Mesendoderm (in vitro differentiated cells): ENCODE results near the gene TRIM8.

ENCODE experiments used
- DNase-seq: peaks from one replicate; pipeline ENCODE4 v3.0.0; 2013
- H2AK5ac ChIP-seq: 2 replicates; pipeline ENCODE4 v1.6.1; 2013; ENCODE audit warnings: low read length, inconsistent platforms
- H2BK120ac ChIP-seq: 2 replicates; pipeline ENCODE4 v1.6.1; 2013; ENCODE audit warnings: low read depth, mild to moderate bottlenecking, low read length, moderate library complexity, mixed read lengths
- H2BK15ac ChIP-seq: replicated peaks from 2 replicates; pipeline ENCODE4 v1.6.1; 2013; ENCODE audit warnings: low read depth, mild to moderate bottlenecking, moderate library complexity
- H2BK5ac ChIP-seq: 2 replicates; pipeline ENCODE4 v1.6.1; 2013; ENCODE audit warnings: low read length, inconsistent platforms
- H3K18ac ChIP-seq: 2 replicates; pipeline ENCODE4 v1.6.1; 2013; ENCODE audit warnings: mild to moderate bottlenecking, low read length, mixed read lengths
- H3K23ac ChIP-seq: one replicate; pipeline ENCODE4 v1.6.1; 2013; ENCODE audit warnings: low read length
- H3K27ac ChIP-seq: 2 replicates; pipeline ENCODE4 v1.5.1; 2013; ENCODE audit warnings: low read depth, mild to moderate bottlenecking, inconsistent platforms, low read length, moderate library complexity
- H3K27me3 ChIP-seq: 2 replicates; pipeline ENCODE4 v1.6.1; 2013; ENCODE audit warnings: low read length, control low read depth, mild to moderate bottlenecking, inconsistent platforms; ENCODE audit not compliant: insufficient read depth, poor library complexity
- H3K36me3 ChIP-seq: 2 replicates; pipeline ENCODE4 v1.6.1; 2013; ENCODE audit warnings: low read length, inconsistent platforms; ENCODE audit not compliant: control insufficient read depth, insufficient read depth
- H3K4ac ChIP-seq: one replicate; pipeline ENCODE4 v1.6.1; 2013; ENCODE audit warnings: low read depth, mild to moderate bottlenecking, low read length, moderate library complexity
- H3K4me1 ChIP-seq: 2 replicates; pipeline ENCODE4 v1.6.1; 2013; ENCODE audit warnings: low read depth, low read length, inconsistent platforms; ENCODE audit not compliant: control insufficient read depth
- H3K4me2 ChIP-seq: 2 replicates; pipeline ENCODE4 v1.6.1; 2013; ENCODE audit warnings: low read length
- H3K4me3 ChIP-seq: 2 replicates; pipeline ENCODE4 v1.5.1; 2013; ENCODE audit warnings: mild to moderate bottlenecking, low read length
- H3K56ac ChIP-seq: one replicate; pipeline ENCODE4 v1.6.1; 2013; ENCODE audit warnings: low read length
- H3K79me1 ChIP-seq: 2 replicates; pipeline ENCODE4 v1.6.1; 2013; ENCODE audit warnings: low read length, inconsistent platforms
- H3K79me2 ChIP-seq: 2 replicates; pipeline ENCODE4 v1.6.1; 2013; ENCODE audit warnings: mild to moderate bottlenecking, low read length; ENCODE audit not compliant: control insufficient read depth, insufficient read depth
- H3K9ac ChIP-seq: 2 replicates; pipeline ENCODE4 v1.6.1; 2013; ENCODE audit warnings: low read length, inconsistent platforms
- H4K5ac ChIP-seq: one replicate; pipeline ENCODE4 v1.6.1; 2013; ENCODE audit warnings: low read length
- H4K8ac ChIP-seq: one replicate; pipeline ENCODE4 v1.6.1; 2013; ENCODE audit warnings: low read depth, mild to moderate bottlenecking, control low read depth, low read length, moderate library complexity
- WGBS: extraction: QIAGEN DNeasy Blood & Tissue Kit; methylation state at CpG from one replicate; pipeline ENCODE4 v1.1.7; 2013; ENCODE audit warnings: low lambda C conversion rate, missing lambda C conversion rate; ENCODE audit not compliant: insufficient coverage; ENCODE audit errors: extremely low coverage; 5-methylcytosine and 5-hydroxymethylcytosine counted together

TRIM8 gene

GRCh38 chr10:102652170-102652916 lies 8.1 kb downstream of the TRIM8 start:
- H3K4ac ChIP-seq, result no peak overlapping the region
- no peak overlapping the region for H3K9ac ChIP-seq
- H3K18ac ChIP-seq, result no peak overlapping the region
- no peak overlapping the region for H4K5ac ChIP-seq
- no peak overlapping the region for H2BK5ac ChIP-seq
- no peak overlapping the region for H2BK15ac ChIP-seq
- H3K36me3 ChIP-seq, result peaks cover 1% of the 10 kb centered on the region
- H3K56ac ChIP-seq, result no peak overlapping the region
- H3K27me3 ChIP-seq, result no peaks in the 10 kb centered on the region
- no peak overlapping the region for H2BK120ac ChIP-seq
- no peak overlapping the region for H2AK5ac ChIP-seq
- peaks cover 28% of the 10 kb centered on the region for H3K79me1 ChIP-seq
- H3K4me3 ChIP-seq, result no peak overlapping the region
- no peak for DNase-seq
- H3K23ac ChIP-seq, result no peak overlapping the region
- H3K4me2 ChIP-seq, result no peak overlapping the region
- H3K4me1 ChIP-seq, result peaks cover 6% of the 10 kb centered on the region
- no CpG with 5 or more reads among the region's 12 CpGs for WGBS
- no peak overlapping the region for H4K8ac ChIP-seq
- H3K79me2 ChIP-seq, result peaks cover 45% of the 10 kb centered on the region
- no peak overlapping the region for H3K27ac ChIP-seq

GRCh38 chr10:102653060-102653459 lies 8.8 kb downstream of the TRIM8 start:
- Histone ChIP-seq H3K79me1 (peaks cover 26% of the 10 kb centered on the region), H3K4me2 (no peak overlapping the region), H3K27ac (no peak overlapping the region), H2BK5ac (no peak overlapping the region), H3K18ac (no peak overlapping the region), H3K79me2 (peaks cover 38% of the 10 kb centered on the region), H4K5ac (no peak overlapping the region), H3K4ac (no peak overlapping the region), H3K36me3 (peaks cover 1% of the 10 kb centered on the region), H3K4me3 (no peak overlapping the region), H4K8ac (no peak overlapping the region), H2BK120ac (no peak overlapping the region), H3K56ac (no peak overlapping the region), H3K23ac (no peak overlapping the region), H3K9ac (no peak overlapping the region), H2AK5ac (no peak overlapping the region), H3K27me3 (no peaks in the 10 kb centered on the region), H2BK15ac (no peak overlapping the region), H3K4me1 (peaks cover 6% of the 10 kb centered on the region)
- WGBS, result no CpG with 5 or more reads among the region's 1 CpG
- DNase-seq, result no peak

GRCh38 chr10:102654566-102654965 lies 10.3 kb downstream of the TRIM8 start:
- Histone ChIP-seq H3K27me3 (no peaks in the 10 kb centered on the region), H3K27ac (no peak overlapping the region), H3K18ac (no peak overlapping the region), H3K56ac (no peak overlapping the region), H4K5ac (no peak overlapping the region), H2BK120ac (no peak overlapping the region), H3K79me1 (peaks cover 15% of the 10 kb centered on the region), H3K9ac (no peak overlapping the region), H3K4me3 (no peak overlapping the region), H4K8ac (no peak overlapping the region), H3K4ac (no peak overlapping the region), H2AK5ac (no peak overlapping the region), H2BK5ac (no peak overlapping the region), H2BK15ac (no peak overlapping the region), H3K79me2 (peaks cover 23% of the 10 kb centered on the region), H3K36me3 (peaks cover 1% of the 10 kb centered on the region), H3K4me1 (peaks cover 4% of the 10 kb centered on the region), H3K23ac (no peak overlapping the region), H3K4me2 (no peak overlapping the region)
- WGBS, result no CpG with 5 or more reads among the region's 7 CpGs
- no peak for DNase-seq

GRCh38 chr10:102654969-102655368 lies 10.7 kb downstream of the TRIM8 start:
- H4K5ac ChIP-seq, result no peak overlapping the region
- H3K79me2 ChIP-seq, result peaks cover 22% of the 10 kb centered on the region
- H3K4me2 ChIP-seq, result no peak overlapping the region
- peaks cover 2% of the 10 kb centered on the region for H3K4me1 ChIP-seq
- WGBS, result no CpG with 5 or more reads among the region's 12 CpGs
- no peak overlapping the region for H2BK5ac ChIP-seq
- no peak overlapping the region for H3K56ac ChIP-seq
- H4K8ac ChIP-seq, result no peak overlapping the region
- no peak overlapping the region for H2BK120ac ChIP-seq
- H3K79me1 ChIP-seq, result peaks cover 14% of the 10 kb centered on the region
- no peak overlapping the region for H3K27ac ChIP-seq
- DNase-seq, result no peak
- no peak overlapping the region for H3K4ac ChIP-seq
- no peak overlapping the region for H3K4me3 ChIP-seq
- H3K27me3 ChIP-seq, result no peaks in the 10 kb centered on the region
- no peak overlapping the region for H2BK15ac ChIP-seq
- H3K9ac ChIP-seq, result no peak overlapping the region
- H3K18ac ChIP-seq, result no peak overlapping the region
- no peak overlapping the region for H2AK5ac ChIP-seq
- peaks cover 1% of the 10 kb centered on the region for H3K36me3 ChIP-seq
- H3K23ac ChIP-seq, result no peak overlapping the region

GRCh38 chr10:102656026-102656425 lies 11.7 kb downstream of the TRIM8 start:
- no peaks in the 10 kb centered on the region for H3K27me3 ChIP-seq
- H3K4ac ChIP-seq, result no peak overlapping the region
- no peak overlapping the region for H2BK5ac ChIP-seq
- H4K5ac ChIP-seq, result no peak overlapping the region
- DNase-seq, result no peak
- H3K18ac ChIP-seq, result no peak overlapping the region
- H2BK15ac ChIP-seq, result no peak overlapping the region
- H3K56ac ChIP-seq, result no peak overlapping the region
- no peak overlapping the region for H3K27ac ChIP-seq
- WGBS, result no CpG with 5 or more reads among the region's 12 CpGs
- no peak overlapping the region for H3K4me2 ChIP-seq
- H3K79me2 ChIP-seq, result peaks cover 15% of the 10 kb centered on the region
- H3K79me1 ChIP-seq, result peaks cover 11% of the 10 kb centered on the region
- no peak overlapping the region for H4K8ac ChIP-seq
- H3K9ac ChIP-seq, result no peak overlapping the region
- H2AK5ac ChIP-seq, result no peak overlapping the region
- no peaks in the 10 kb centered on the region for H3K4me1 ChIP-seq
- H2BK120ac ChIP-seq, result no peak overlapping the region
- H3K4me3 ChIP-seq, result no peak overlapping the region
- H3K23ac ChIP-seq, result no peak overlapping the region
- H3K36me3 ChIP-seq, result peaks cover 1% of the 10 kb centered on the region
